GM03348 (cell line): ENCODE results near the gene CD247.

Source experiments
- DNase-seq: peaks from one replicate; pipeline ENCODE4 v3.0.0; 2012; ENCODE audit warnings: low spot score

The CD247 gene

DNA sequence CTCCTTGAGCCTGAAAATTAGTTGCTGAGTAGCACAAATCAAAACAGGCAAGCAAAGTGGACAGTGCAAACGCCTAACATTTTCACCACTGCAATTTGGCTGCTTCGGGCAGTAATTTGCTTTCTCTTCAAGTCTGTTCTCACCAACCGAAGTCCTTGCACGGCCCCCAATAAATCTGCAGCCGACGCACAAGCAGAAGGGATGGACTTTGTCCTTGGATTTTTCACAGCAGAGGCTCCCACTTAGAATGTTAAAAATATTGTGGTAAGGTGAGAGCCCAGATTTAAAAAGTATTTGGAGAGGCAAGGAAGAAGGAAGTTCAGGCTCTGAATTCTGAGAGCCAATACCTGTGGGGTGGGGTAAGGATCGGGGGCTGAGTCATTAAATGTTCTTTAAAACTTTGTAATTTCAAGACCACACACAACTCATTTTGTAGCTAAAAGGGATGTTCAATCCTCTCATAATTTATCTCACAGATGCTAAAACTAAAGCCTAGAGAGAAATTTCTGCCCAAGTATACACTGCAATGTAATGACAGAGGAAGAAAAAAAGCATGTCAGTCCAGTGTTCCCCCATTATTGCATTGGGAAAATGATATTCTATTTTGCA lies 6.2 kb downstream of the CD247 start:
- DNase-seq = no peak

DNA sequence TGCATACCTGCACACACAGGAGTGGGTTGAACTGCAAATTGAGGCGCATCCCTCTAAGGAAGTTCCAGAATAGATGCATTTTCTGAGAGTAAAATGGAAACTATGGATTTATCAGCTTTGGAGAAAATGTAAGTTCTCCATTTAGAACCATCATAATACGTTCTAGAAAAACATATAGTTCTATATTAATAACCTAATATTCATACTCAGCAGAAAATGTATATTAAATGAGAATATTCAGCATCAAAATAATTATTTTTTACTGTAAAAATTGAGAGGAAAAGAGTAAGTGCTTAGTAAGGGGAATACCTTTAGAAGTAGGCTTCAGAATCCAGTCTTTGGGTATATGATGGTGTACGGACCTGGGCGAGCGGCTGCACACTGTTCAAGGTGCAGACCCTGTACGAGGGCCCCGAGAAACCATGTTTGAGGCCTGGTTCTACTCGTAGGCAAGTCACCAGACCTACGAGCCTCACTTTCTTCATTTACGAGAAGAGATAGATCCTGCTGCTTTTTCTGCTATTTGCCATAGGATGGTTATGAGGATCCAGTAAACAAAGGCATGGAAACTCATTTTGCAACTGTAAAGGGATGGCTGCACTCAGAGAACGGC lies 6.8 kb downstream of the CD247 start:
- no peak for DNase-seq

DNA sequence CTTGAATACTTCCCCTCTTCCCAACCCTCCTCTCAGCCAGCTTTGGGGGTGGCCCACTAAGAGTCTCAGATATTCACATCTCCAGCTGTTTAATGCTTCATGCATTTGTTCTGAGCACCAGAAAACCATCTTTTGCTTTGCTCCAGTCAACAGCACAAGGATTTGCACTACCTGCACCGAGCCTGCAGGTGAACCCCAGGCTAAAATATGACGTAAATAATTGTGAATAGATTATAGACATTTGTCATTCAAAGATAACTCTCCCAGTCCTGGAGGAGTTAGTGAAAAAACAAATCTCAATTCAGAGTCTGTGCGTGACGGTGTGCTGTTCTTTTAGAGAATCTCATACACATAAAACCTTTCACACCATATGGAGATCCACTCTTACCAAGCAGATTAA lies 7.4 kb downstream of the CD247 start:
- no peak for DNase-seq

DNA sequence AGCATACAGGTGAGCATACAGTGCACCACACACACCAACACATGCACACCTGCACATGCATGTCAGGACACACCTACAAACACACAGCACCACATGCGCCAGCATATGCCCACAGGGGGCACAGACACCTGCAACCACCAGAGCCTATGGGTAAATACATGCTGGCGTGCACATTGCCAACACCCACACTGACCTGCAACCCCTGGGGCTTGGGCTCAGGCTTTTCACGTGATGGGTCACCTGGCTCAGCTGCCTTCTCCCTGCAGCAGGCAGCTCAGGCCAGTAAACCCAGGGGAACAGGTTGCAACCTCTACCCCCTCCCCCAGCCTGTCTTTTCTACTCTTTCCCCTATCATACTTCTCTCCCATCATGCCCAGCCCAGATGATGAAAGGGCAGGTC lies 8.1 kb downstream of the CD247 start:
- no peak for DNase-seq

DNA sequence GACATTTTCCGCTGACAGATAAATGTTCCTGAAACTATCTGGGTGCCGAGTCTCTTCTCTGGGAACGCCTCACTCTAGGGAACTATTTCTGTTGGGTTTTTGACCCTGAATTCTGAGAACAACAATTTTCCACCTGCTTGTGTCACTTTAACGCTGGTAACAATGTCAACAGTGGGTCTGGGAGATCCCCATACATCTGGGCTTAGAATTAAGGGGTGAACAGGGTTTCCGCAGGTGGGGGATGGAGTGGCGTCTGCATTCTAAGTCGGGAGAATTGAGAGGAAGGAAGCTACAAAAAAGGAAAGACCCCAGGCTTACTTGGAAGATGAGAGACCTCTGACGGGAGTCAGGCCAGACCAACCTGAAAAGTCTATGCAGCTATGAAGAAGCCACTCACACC lies 8.7 kb downstream of the CD247 start:
- no peak for DNase-seq

DNA sequence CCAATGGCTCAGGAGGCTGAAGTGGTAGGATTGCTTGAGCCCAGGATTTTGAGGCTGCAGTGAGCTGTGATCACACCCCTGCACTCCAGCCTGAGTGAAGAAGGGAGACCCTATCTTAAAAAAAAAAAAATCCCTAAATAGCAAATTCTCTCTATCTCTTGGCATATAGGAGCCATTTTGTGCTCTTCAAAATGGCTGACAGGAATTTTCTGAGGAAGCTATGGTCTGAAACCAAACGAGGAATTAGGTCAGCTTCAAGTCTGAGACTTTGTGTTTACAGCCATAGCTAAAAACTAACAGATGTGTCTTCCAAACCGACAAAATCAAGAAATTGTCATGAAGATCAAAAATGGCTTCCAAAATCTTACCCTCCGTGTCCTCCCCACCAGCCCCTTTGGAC lies 10.6 kb downstream of the CD247 start:
- DNase-seq = no peak

DNA sequence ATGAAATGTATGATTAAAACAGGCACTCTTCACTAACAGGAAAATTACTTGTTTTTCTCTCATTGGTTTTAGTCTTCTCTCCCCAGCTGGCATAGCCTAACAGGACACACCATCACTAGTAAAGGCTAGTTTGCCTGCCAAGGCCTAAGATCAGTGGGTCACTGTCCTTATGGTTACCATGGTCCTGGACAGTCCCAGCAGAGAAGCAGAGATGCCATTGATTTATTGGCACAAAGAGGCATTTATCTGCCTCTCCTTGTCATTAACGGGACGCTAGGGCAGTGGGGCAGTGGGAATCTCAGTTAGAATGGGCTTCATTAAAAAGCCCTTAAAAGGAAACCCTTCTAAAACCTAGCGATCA lies 13.9 kb downstream of the CD247 start:
- no peak for DNase-seq

DNA sequence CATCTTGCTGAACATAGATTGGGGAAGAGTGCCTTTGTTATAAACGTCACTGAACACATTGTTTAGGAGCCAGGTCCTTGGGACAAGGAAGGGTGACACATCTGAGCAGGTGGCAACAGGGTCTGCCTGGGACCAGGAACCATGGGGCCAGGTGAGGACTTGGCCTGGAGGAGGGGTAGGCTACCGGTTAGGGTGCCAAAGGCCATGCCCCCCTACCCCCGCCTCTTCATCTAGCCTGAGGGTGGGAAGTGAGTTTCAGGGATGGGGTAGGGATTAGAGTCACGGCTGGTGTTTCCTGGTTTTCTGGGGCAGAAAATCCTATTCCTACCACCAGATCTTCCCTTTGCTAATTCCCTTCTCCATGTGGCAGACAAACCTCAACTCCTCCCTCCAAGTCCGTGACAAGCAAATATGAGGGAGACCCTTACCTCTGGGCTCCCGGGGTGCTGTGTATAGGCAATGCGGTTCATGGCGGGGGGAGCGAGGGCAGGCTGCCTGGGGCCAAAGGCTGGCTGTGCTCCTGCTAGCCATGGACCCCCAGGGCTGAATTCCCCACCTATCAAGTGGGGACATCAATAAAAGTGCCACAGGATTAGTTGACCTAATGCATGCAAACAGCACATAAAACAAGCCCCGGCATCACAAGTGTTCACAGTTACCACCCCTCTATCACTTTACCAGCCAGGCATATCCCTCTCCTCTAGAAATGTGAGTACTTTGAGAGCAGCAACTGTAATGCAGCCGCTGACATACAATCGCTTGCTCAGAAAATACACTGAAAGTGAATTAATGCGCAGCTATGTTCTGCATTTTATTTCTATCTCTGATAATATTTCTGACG lies 14.5 kb downstream of the CD247 start:
- DNase-seq = no peak

DNA sequence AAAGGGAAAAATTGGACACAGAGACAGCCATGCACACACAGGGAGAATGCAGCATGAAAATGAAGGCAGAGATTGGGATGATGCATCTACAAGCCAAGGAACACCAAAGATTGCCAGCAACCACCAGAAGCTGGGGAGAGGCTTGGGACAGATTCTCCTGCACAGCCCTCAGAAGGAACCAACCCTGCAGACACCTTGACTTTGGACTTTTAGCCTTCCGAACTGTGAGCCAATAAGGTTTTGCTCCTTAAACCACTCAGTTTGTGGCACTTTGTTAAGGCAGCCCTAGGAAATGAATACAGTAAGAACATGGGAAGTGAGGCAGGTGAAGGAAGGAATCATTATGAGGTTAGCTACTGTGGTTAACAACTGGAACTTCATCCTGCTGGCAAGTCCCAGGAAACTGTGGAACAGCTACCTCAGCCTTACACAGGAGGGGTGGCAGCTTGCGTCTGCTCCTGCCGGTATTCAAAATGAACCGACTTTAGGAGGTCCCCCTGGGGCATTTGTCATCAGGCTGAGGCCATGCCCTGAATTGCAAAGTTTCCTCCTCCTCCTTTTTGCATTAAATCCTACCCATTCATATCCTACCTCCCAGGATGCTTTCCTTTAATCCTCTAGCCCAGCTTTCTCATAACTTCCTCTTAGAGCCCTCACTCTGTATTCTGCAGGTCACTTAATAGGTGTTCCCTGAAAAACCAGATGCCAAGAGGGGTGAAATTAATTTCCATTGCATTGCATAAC lies 15.4 kb downstream of the CD247 start:
- no peak for DNase-seq

DNA sequence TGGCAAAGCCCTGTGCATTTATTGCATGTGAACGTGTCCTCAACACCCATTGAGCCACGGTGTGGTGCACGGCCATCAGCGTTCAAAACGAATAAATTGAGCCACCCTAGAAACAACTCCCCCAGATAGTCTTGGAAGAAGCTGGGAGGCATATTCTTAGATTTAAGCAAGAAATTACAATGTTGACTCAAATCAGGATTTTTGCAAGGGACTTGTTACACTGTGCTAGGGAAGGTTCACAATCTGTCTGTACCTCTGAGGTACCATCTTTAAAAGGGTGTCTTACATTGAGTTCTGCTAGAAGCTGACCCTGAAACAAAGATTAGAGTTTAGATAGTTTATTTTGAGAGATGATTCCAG lies 16.2 kb downstream of the CD247 start:
- no peak for DNase-seq

DNA sequence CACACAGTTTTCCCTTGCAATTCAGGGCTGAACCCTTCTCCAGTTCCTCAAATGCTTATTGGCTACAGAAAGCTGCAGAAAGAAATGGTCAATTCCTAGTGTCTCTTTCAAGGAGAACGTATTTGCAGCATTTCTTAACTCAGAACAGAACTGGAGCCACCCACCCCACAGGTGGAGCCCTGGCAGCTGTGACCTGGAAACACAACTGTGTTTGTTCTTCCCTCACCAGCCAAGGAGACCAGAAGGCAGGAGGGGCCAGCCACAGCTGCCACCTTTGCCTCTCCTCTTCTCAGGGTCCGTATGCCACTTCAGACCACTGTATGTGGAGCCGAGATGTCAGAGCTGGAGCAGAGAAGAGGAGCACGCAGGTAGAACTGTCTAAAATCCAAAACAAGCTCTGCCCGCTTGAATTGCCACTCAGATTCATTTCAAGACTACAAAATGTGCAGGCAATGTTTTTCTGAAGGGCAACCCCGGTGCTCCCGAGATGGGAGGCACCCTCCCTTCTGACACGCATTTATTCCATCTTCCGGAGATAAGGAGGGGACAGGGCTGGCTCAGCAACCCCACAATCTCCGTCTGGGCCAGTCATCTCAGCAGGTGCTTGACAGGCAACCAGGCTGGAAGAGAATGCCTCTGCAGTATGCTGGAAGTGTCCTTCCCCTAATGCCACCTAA lies 16.7 kb downstream of the CD247 start:
- DNase-seq = no peak

DNA sequence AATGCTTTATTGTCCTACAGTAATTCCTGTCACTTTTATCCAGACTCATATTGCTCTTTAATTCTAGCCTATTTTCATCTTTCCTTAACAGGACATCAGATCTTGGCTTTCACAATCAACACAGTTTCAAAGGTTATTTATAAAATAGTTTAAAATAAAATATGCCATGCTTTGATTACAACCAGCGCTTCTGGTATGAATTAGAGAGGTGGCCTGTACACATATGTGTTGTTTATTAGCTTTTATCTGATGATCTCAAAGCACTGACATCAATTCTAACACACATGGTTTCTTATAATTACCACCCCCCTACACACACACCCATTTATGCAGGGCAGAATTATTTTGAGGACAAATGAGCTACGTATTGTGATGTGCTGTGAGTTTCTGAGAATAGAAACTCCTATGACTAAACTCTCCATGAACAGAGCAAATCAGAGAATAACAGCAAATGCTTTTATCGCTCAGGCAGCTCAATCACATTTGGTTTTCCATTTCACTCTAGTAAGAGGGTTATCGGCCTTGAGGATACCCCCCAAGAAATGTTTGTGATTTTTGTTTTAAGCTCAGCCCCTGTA lies 18.0 kb downstream of the CD247 start:
- no peak for DNase-seq

DNA sequence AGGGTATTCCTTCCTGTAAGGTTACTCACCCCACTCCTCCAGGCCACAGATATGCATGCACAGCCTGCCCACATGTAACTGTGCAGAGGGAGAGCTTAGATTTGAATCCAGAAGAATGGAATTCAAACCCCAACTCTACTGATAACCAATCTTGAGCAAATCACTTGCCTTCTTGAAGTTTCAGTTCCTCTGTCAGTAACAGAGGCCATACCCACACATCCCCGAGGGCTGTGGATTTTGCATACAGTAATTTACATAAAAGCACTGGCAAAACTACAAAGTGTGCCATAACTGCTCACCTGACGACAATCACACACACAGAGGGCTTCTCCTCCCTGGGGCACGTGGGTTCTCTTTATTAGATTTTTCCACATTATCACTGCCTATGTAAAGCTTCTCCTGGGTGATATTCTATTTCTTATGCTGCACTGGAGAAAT lies 18.6 kb downstream of the CD247 start:
- no peak for DNase-seq

DNA sequence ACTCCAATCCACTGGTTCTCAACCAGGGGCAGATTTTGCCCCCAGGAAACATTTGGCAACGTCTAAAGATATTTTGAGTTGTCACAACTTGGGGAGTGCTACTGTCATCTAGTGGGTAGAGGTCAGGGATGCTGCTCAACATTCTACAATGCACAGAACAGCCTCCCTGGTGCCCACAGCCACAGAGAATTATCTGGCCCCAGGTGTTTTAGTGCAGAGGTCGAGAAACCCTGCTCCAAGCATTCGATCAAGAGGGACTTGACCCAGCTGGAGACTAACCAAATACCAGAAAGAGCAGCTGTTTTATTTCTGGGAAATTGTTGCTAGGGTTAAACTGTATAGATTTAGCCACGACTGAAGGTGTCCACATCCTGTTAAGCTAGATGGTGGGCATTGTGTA lies 19.2 kb downstream of the CD247 start:
- DNase-seq = no peak

DNA sequence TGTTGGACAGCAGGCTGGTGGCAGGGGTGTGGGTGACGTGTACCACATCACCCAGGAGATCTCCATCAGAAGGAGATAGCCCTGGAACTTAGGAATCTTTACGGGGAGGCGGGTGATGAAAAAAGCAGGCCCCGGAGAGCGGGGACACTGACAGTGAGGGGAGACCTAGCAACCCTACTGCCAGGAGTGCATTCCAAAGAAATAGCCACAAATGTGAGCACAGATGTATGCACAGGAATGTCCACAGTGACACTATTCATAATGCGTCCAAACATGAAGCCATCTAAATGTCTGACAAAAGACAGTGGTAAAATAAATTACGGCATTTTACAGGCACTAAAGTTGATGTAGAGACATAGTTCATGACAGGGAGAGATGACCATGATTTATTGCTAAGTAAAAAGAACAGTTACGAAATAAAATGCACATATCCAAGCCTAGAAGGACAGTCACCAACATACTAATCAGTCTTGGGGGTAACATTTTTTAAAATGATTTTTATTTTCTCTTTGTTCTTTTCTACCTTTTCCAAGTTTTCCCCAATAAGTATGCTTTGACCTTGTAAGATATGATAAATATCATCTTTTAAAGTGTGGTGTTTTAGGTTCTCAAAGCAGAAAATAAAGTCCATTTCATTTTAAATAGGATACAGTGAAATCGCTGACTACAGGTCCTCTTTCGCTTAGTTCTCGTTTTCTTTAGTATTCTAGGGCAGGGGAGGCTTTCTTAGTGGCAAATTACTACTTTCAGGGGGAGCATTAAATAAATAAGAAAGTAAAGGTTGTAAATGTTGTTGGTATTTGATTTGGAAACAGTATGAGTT lies 21.3 kb downstream of the CD247 start:
- no peak for DNase-seq

DNA sequence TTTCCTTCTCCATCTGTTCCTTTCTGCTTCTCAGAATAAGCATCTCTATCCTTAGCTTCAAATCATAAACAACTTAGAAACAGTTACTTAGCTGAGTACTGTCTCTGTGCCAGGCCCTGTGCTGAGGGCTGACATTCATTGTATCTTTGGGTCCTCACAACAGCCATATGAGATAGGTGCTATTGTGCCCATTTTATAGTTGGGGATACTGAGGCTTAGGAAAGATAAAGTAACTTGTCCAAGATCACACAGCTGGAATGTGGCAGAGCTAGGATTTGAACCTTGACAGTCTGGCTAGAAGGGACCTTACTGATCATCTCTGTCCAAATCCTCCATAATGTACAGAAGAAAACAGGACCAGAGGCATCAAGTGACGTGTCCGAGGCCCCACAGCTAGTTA lies 25.0 kb downstream of the CD247 start:
- no peak for DNase-seq

DNA sequence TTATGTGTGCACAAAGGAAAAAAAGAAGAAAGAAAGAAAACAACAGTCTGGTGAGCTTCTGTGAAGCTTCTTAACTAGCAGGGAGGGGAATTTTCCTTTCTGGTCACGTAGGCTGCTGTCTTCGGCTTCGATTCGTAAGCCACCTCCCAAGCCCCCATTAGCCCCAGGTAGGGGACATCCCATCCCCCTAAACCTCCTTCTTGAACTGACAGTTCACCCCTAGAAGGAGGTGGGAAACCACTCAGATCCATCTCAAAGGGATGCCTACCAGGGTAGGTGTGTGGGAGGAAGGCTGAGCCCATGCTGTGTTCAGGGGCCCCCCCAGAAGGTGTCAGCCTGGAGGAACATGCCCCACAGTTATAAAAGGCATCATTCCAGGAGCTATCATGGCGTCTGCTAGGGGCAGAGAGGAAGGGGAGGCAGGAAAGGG lies 25.8 kb downstream of the CD247 start:
- no peak for DNase-seq

DNA sequence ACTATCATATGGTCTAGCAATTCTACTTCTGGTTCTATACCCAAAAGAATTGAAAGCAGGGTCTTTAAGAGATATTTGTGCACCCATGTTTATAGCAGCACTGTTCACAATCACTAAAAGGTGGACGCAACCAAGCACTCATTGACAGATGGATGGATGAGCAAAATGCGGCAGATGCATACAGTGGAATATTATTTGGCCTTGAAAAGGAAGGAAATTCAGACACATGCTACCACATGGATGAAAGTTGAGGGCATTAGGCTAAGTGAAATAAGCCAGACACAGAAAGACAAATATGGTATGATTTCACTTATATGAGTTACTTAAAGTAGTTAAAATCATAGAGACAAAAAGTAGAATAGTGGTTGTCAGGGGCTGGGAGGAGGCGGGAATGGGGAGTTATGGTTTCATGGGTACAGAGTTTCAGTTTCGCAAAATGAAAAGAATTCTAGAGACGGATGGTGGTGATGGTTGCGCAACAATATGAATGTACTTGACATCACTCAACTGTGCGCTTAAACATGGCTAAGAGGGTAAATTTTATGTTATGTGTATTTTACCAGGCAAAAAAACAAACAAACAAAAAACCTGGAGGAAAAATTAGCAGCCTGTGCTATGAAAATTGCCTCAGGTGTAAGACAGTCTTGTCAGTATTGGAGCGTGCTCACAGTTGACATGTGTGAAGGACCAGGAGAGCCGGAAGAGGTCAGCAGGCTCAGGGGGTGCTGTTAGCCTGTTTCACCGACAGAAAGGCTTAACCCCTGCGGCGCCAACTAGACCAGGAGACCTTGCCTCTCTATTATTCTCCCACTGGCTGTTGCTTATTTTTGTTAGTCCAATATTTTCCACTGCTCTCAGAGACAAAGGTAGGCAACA lies 26.5 kb downstream of the CD247 start:
- no peak for DNase-seq

DNA sequence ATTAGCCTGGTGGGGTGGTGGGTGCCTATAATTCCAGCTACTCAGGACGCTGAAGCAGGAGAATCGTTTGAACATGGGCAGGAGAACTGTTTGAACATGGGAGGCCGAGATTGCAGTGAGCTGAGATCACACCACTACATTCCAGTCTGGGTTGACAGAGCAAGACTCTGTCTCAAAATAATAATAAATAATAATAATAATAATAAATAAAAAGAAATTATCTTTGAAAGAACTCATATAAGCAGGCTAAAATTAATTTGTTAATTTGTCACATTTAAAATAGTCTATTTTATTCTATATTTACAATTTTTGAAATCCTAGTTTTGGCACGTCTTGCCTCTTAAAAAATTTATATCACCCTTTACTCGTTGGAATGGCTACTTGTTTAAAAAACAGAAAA lies 27.6 kb downstream of the CD247 start:
- no peak for DNase-seq
